HG03039 (cell line): ENCODE results near the gene UGT2B7.
A peak's percentile ranks its signal among the peaks of the same experiment; 100 is the strongest.
"Not testable (repeated sequence)": the region's sequence is repeated elsewhere in the genome, so short reads cannot be mapped to it uniquely, and the experiment has no call there.

ENCODE experiments used
- ATAC-seq: cut with Tn5 transposase; IDR thresholded peaks from one replicate; pipeline ENCODE4 v1.9.1; 2021; ENCODE audit warnings: mild to moderate bottlenecking, moderate library complexity; ENCODE audit not compliant: unreplicated experiment

The UGT2B7 gene

GRCh38 chr4:69096111-69096656 is at the start of gene UGT2B7:
Gene UGT2B7 (plus strand): TSS chr4:69096474. CDS start chr4:69096521, 47 bp downstream.
- no peak for ATAC-seq

GRCh38 chr4:69049860-69050259 is 46.4 kb upstream of the UGT2B7 start:
- ATAC-seq, result no peak

GRCh38 chr4:69050853-69051575 is 45.3 kb upstream of the UGT2B7 start:
- not testable (repeated sequence) for ATAC-seq

- ATAC-seq, result no peak
These were observed 44.7 kb upstream of the UGT2B7 start for GRCh38 chr4:69051576-69051943.

- ATAC-seq, result not testable (repeated sequence)
These were observed 42.9 kb upstream of the UGT2B7 start for GRCh38 chr4:69053309-69053885.

- not testable (repeated sequence) for ATAC-seq
These were observed 42.2 kb upstream of the UGT2B7 start for GRCh38 chr4:69054033-69054432.

- no peak for ATAC-seq
These were observed 41.6 kb upstream of the UGT2B7 start for GRCh38 chr4:69054578-69055200.

GRCh38 chr4:69056150-69056549 is 40.1 kb upstream of the UGT2B7 start:
- ATAC-seq, result no peak

GRCh38 chr4:69056921-69057550 is 39.2 kb upstream of the UGT2B7 start:
- no peak for ATAC-seq

- peak; percentile 66 for ATAC-seq
These were observed 38.5 kb upstream of the UGT2B7 start for GRCh38 chr4:69057620-69058409.

GRCh38 chr4:69058410-69059059 is 37.7 kb upstream of the UGT2B7 start:
- no peak for ATAC-seq

GRCh38 chr4:69060651-69061308 is 35.5 kb upstream of the UGT2B7 start:
- ATAC-seq, result no peak

GRCh38 chr4:69064391-69064790 is 31.9 kb upstream of the UGT2B7 start:
- no peak for ATAC-seq

GRCh38 chr4:69066945-69067344 is 29.3 kb upstream of the UGT2B7 start:
- ATAC-seq, result no peak

- no peak for ATAC-seq
These were observed 27.2 kb upstream of the UGT2B7 start for GRCh38 chr4:69069085-69069484.

- ATAC-seq, result no peak
These were observed 25.7 kb upstream of the UGT2B7 start for GRCh38 chr4:69070590-69070989.

- no peak for ATAC-seq
These were observed 25.0 kb upstream of the UGT2B7 start for GRCh38 chr4:69071286-69071685.

GRCh38 chr4:69073375-69073774 is 22.9 kb upstream of the UGT2B7 start:
- no peak for ATAC-seq

GRCh38 chr4:69075061-69075792 is 21.0 kb upstream of the UGT2B7 start:
- no peak for ATAC-seq
